ENCODE measurements around the gene SUCO. TPM values are rescaled to one million over a fixed set of nuclear protein-coding genes. Genes with fewer than 3 reads are reported as not detected.
A peak's percentile ranks its signal among the peaks of the same experiment; 100 is the strongest.

SUCO gene
- total and polyA plus RNA-seq, 2 of the 4 experiments (the other 2 are of a cell fraction) = 11.4 to 21.5 TPM

GRCh38 chr1:172656576-172656975 is 123.6 kb downstream of the SUCO start:
- Histone ChIP-seq H3K9me1 (ENCODE audit: insufficient read depth, low read length) (no peaks in the 10 kb centered on the region), H3K4me3 (ENCODE audit: insufficient read depth, low read depth, low read length) (no peak overlapping the region), H3K4me2 (ENCODE audit: low read depth, low read length) (no peak overlapping the region), H3K27me3 (ENCODE audit: control insufficient read depth, insufficient read depth, low read length) (no peaks in the 10 kb centered on the region), H3K23ac (ENCODE audit: low read depth, low read length) (no peak overlapping the region), H2AFZ (replicated peaks; ENCODE audit: low read length, poor library complexity) (no peak overlapping the region), H4K8ac (ENCODE audit: low read depth in 2 of 2, low read length in 2 of 2) (no peak overlapping the region), H3K27ac (ENCODE audit: insufficient read depth, low read length) (no peak overlapping the region), H3K56ac (ENCODE audit: extremely low read depth, insufficient read depth, low read length) (no peak overlapping the region), H2BK15ac (ENCODE audit: low read depth, low read length) (no peak overlapping the region), H2AK9ac (replicated peaks; ENCODE audit: low read depth, low read length, poor library complexity) (no peak overlapping the region), H3K9ac (ENCODE audit: low read depth, low read length) (no peak overlapping the region), H3K18ac (ENCODE audit: low read depth, low read length) (no peak overlapping the region), H3K4ac (ENCODE audit: low read depth, low read length) (no peak overlapping the region), H3K79me1 (ENCODE audit: low read depth in 1 of 2, low read length in 2 of 2) (no peaks in the 10 kb centered on the region), H4K20me1 (ENCODE audit: insufficient read depth, low read length) (no peaks in the 10 kb centered on the region), H2BK20ac (ENCODE audit: low read depth, low read length) (no peak overlapping the region), H4K5ac (ENCODE audit: low read depth, low read length) (no peak overlapping the region), H2BK120ac (ENCODE audit: low read depth, low read length) (no peak overlapping the region), H2AK5ac (ENCODE audit: low read depth, low read length) (peak overlapping the region; percentile 80), H2BK5ac (ENCODE audit: low read depth, low read length, poor library complexity, severe bottlenecking) (no peak overlapping the region), H3K14ac (replicated peaks; ENCODE audit: low read depth, low read length) (no peak overlapping the region), H3K9me3 (ENCODE audit: control insufficient read depth, insufficient read depth, low read length) (no peaks in the 10 kb centered on the region), H3K36me3 (ENCODE audit: control insufficient read depth, insufficient read depth, low read length) (no peaks in the 10 kb centered on the region), H3K4me1 (ENCODE audit: control insufficient read depth, insufficient read depth, low read length) (0 out of 2 replicates have a peak, but pooled peaks cover 3% of the 10 kb centered on the region), H4K91ac (ENCODE audit: insufficient read depth, low read depth, low read length) (no peak overlapping the region)
- in situ Hi-C loops (cut with MboI; ENCODE audit: low sequenced_read_pairs) (no loop called here), intact Hi-C loops (cut with micrococcal nuclease) (no loop called here), dilution Hi-C loops (cut with HindIII; ENCODE audit: low sequenced_read_pairs, unreplicated experiment) (no loop called here)
- no peak for ATAC-seq (ENCODE audit: low read depth)
- no peak for DNase-seq
- no peak for TF ChIP-seq RCOR1 (IDR thresholded peaks at IDR 0.05; ENCODE audit: insufficient replicate concordance, low read length)
- no peak for TF ChIP-seq NFE2L2 (IDR thresholded peaks at IDR 0.05; ENCODE audit: low read depth, low read length)
- TF ChIP-seq, protein P1, sequence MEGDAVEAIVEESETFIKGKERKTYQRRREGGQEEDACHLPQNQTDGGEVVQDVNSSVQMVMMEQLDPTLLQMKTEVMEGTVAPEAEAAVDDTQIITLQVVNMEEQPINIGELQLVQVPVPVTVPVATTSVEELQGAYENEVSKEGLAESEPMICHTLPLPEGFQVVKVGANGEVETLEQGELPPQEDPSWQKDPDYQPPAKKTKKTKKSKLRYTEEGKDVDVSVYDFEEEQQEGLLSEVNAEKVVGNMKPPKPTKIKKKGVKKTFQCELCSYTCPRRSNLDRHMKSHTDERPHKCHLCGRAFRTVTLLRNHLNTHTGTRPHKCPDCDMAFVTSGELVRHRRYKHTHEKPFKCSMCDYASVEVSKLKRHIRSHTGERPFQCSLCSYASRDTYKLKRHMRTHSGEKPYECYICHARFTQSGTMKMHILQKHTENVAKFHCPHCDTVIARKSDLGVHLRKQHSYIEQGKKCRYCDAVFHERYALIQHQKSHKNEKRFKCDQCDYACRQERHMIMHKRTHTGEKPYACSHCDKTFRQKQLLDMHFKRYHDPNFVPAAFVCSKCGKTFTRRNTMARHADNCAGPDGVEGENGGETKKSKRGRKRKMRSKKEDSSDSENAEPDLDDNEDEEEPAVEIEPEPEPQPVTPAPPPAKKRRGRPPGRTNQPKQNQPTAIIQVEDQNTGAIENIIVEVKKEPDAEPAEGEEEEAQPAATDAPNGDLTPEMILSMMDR (conservative IDR thresholded peaks at IDR 0.05; ENCODE audit: low read depth, low read length) = no peak
- TF ChIP-seq MXI1 (IDR thresholded peaks at IDR 0.05; ENCODE audit: borderline replicate concordance, low read depth, low read length) = no peak
- TF ChIP-seq, protein P2, sequence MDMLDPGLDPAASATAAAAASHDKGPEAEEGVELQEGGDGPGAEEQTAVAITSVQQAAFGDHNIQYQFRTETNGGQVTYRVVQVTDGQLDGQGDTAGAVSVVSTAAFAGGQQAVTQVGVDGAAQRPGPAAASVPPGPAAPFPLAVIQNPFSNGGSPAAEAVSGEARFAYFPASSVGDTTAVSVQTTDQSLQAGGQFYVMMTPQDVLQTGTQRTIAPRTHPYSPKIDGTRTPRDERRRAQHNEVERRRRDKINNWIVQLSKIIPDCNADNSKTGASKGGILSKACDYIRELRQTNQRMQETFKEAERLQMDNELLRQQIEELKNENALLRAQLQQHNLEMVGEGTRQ (IDR thresholded peaks at IDR 0.05; ENCODE audit: low read depth, low read length) = no peak
- TF ChIP-seq MAZ (IDR thresholded peaks at IDR 0.05; ENCODE audit: borderline replicate concordance, low read depth, low read length) = no peak
- no peak for TF ChIP-seq SMC3 (IDR thresholded peaks at IDR 0.05; ENCODE audit: low read depth, low read length)
- TF ChIP-seq, protein P3, sequence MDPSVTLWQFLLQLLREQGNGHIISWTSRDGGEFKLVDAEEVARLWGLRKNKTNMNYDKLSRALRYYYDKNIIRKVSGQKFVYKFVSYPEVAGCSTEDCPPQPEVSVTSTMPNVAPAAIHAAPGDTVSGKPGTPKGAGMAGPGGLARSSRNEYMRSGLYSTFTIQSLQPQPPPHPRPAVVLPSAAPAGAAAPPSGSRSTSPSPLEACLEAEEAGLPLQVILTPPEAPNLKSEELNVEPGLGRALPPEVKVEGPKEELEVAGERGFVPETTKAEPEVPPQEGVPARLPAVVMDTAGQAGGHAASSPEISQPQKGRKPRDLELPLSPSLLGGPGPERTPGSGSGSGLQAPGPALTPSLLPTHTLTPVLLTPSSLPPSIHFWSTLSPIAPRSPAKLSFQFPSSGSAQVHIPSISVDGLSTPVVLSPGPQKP (IDR thresholded peaks at IDR 0.05; ENCODE audit: borderline replicate concordance, low read depth, low read length) = no peak
- TF ChIP-seq RAD21 (IDR thresholded peaks at IDR 0.05; ENCODE audit: low read length) = no peak
- TF ChIP-seq MAFK (IDR thresholded peaks at IDR 0.05; ENCODE audit: low read depth, low read length) = no peak
- TF ChIP-seq RFX5 (IDR thresholded peaks at IDR 0.05; ENCODE audit: low read depth, low read length) = no peak
- no peak for TF ChIP-seq POLR2A (IDR thresholded peaks at IDR 0.05; ENCODE audit: low read depth, low read length)
- no peak for TF ChIP-seq CEBPB (IDR thresholded peaks at IDR 0.05; ENCODE audit: low read depth, low read length)
- ChIA-PET CTCF (no interaction called here), POLR2A (ENCODE audit: unreplicated experiment) (no interaction called here)
- BruUV-seq (replicated peaks) = no TSS peak
- 80% methylated on average over 1 of the region's 6 CpGs; no CpG with 5 or more reads in 1 of the 2 experiments for WGBS, 2 experiments (ENCODE audit: extremely low coverage in 2 of 2, insufficient read length in 1 of 2)

Data from IMR-90 (cell line).